H9 (cell line): ENCODE results near the gene ADM. TPM values are rescaled to one million over a fixed set of nuclear protein-coding genes. Genes with fewer than 3 reads are reported as not detected.

Experiments used
- DNase-seq: peaks from one replicate; pipeline ENCODE4 v3.0.0-alpha.2; 2017
- H2AFZ ChIP-seq: one replicate; pipeline ENCODE4 v1.6.1; 2013; ENCODE audit warnings: mild to moderate bottlenecking, low read length, control low read depth, moderate library complexity
- H2AK5ac ChIP-seq: 2 replicates; pipeline ENCODE4 v1.6.1; 2013; ENCODE audit warnings: low read length, control low read depth, mixed read lengths; ENCODE audit not compliant: insufficient read length
- H2BK120ac ChIP-seq: one replicate; pipeline ENCODE4 v1.6.1; 2013; ENCODE audit warnings: low read depth, mild to moderate bottlenecking, low read length, control low read depth, inconsistent platforms; ENCODE audit not compliant: poor library complexity, severe bottlenecking
- H2BK12ac ChIP-seq: 2 replicates; pipeline ENCODE4 v1.6.1; 2013; ENCODE audit warnings: low read length, control low read depth, mixed read lengths, low read depth; ENCODE audit not compliant: insufficient read length
- H2BK15ac ChIP-seq: 2 replicates; pipeline ENCODE4 v1.6.1; 2013; ENCODE audit warnings: low read depth, low read length, control low read depth
- H2BK20ac ChIP-seq: one replicate; pipeline ENCODE4 v1.6.1; 2013; ENCODE audit warnings: low read depth, mild to moderate bottlenecking, low read length, control low read depth, inconsistent platforms; ENCODE audit not compliant: poor library complexity, severe bottlenecking
- H2BK5ac ChIP-seq: 2 replicates; pipeline ENCODE4 v1.6.1; 2013; ENCODE audit warnings: low read length, control low read depth, mixed read lengths; ENCODE audit not compliant: insufficient read length
- H3K14ac ChIP-seq: 2 replicates; pipeline ENCODE4 v1.6.1; 2013; ENCODE audit warnings: low read length, control low read depth; ENCODE audit not compliant: insufficient read depth
- H3K18ac ChIP-seq: 2 replicates; pipeline ENCODE4 v1.6.1; 2013; ENCODE audit warnings: low read depth, mild to moderate bottlenecking, mixed read lengths, low read length, control low read depth; ENCODE audit not compliant: insufficient read length
- H3K23ac ChIP-seq: 2 replicates; pipeline ENCODE4 v1.6.1; 2013; ENCODE audit warnings: low read length, control low read depth, mixed read lengths, low read depth; ENCODE audit not compliant: insufficient read length
- H3K23me2 ChIP-seq: 2 replicates; pipeline ENCODE4 v1.6.1; 2013; ENCODE audit warnings: low read depth, mild to moderate bottlenecking, mixed read lengths, low read length, control low read depth; ENCODE audit not compliant: insufficient read length, poor library complexity, severe bottlenecking
- H3K27ac ChIP-seq: 2 replicates; pipeline ENCODE4 v1.5.1; 2013; ENCODE audit warnings: low read length, control low read depth, mixed read lengths, low read depth; ENCODE audit not compliant: insufficient read length
- H3K27me3 ChIP-seq: 2 replicates; pipeline ENCODE4 v1.6.1; 2013; ENCODE audit warnings: low read length, control low read depth, inconsistent platforms; ENCODE audit not compliant: insufficient read depth
- H3K4ac ChIP-seq: 2 replicates; pipeline ENCODE4 v1.6.1; 2013; ENCODE audit warnings: low read depth, mild to moderate bottlenecking, control low read depth, inconsistent platforms, low read length, moderate library complexity
- H3K4me1 ChIP-seq: 2 replicates; pipeline ENCODE4 v1.6.1; 2013; ENCODE audit warnings: low read length, control low read depth, inconsistent platforms; ENCODE audit not compliant: insufficient read depth
- H3K4me2 ChIP-seq: 2 replicates; pipeline ENCODE4 v1.6.1; 2013; ENCODE audit warnings: low read length, control low read depth, mixed read lengths; ENCODE audit not compliant: insufficient read length, insufficient read depth
- H3K56ac ChIP-seq: 2 replicates; pipeline ENCODE4 v1.6.1; 2013; ENCODE audit warnings: low read depth, mild to moderate bottlenecking, mixed read lengths, low read length, control low read depth; ENCODE audit not compliant: insufficient read length
- H3K79me1 ChIP-seq: 2 replicates; pipeline ENCODE4 v1.6.1; 2013; ENCODE audit warnings: low read depth, mild to moderate bottlenecking, moderate library complexity, low read length, control low read depth, inconsistent platforms; ENCODE audit not compliant: insufficient read depth, poor library complexity, severe bottlenecking
- H3K79me2 ChIP-seq: 2 replicates; pipeline ENCODE4 v1.6.1; 2013; ENCODE audit warnings: low read length, control low read depth, inconsistent platforms; ENCODE audit not compliant: insufficient read depth
- H3K9ac ChIP-seq: 2 replicates; pipeline ENCODE4 v1.6.1; 2013; ENCODE audit warnings: low read length, control low read depth, mixed read lengths; ENCODE audit not compliant: insufficient read length; ENCODE audit errors: extremely low read depth
- H3K9me3 ChIP-seq: one replicate; pipeline ENCODE4 v1.6.1; 2013; ENCODE audit warnings: low read depth, low read length, inconsistent platforms; ENCODE audit not compliant: control insufficient read depth
- H3T11ph ChIP-seq: one replicate; pipeline ENCODE4 v1.6.1; 2013; ENCODE audit warnings: mild to moderate bottlenecking, low read length, control low read depth, inconsistent platforms
- H4K20me1 ChIP-seq: one replicate; pipeline ENCODE4 v1.6.1; 2013; ENCODE audit not compliant: control insufficient read depth, insufficient read length, insufficient read depth
- H4K5ac ChIP-seq: 2 replicates; pipeline ENCODE4 v1.6.1; 2013; ENCODE audit warnings: low read depth, mild to moderate bottlenecking, mixed read lengths, low read length, control low read depth; ENCODE audit not compliant: insufficient read length
- H4K8ac ChIP-seq: replicated peaks from 2 replicates; pipeline ENCODE4 v1.6.1; 2013; ENCODE audit warnings: low read length, control low read depth, mixed read lengths, low read depth; ENCODE audit not compliant: insufficient read length
- H4K91ac ChIP-seq: 2 replicates; pipeline ENCODE4 v1.6.1; 2013; ENCODE audit warnings: low read depth, mild to moderate bottlenecking, moderate library complexity, mixed read lengths, low read length, control low read depth; ENCODE audit not compliant: insufficient read length
- H3K27ac Mint-ChIP-seq, 3 experiments: 2 replicates in 2 of 3; 3 replicates in 1 of 3; pipeline ENCODE4 v1.8.0; 2020 to 2021; ENCODE audit warnings: mixed read lengths in 3 of 3, mild to moderate bottlenecking in 1 of 3, moderate library complexity in 1 of 3
- H3K27me3 Mint-ChIP-seq: 2 replicates; pipeline ENCODE4 v1.8.0; 2021; ENCODE audit warnings: low read depth, mild to moderate bottlenecking, moderate library complexity, mixed read lengths
- H3K36me3 Mint-ChIP-seq, 3 experiments: 2 replicates in 2 of 3; 3 replicates in 1 of 3; pipeline ENCODE4 v1.8.0; 2020 to 2021; ENCODE audit warnings: low read depth in 3 of 3, mixed read lengths in 3 of 3; ENCODE audit not compliant: insufficient read depth in 1 of 3
- H3K4me1 Mint-ChIP-seq, 2 experiments: 2 replicates each; pipeline ENCODE4 v1.8.0; 2020; ENCODE audit warnings: mixed read lengths in 2 of 2
- H3K4me3 Mint-ChIP-seq, 2 experiments: 2 replicates in 1 of 2; 3 replicates in 1 of 2; pipeline ENCODE4 v1.8.0; 2020 to 2021; ENCODE audit warnings: mild to moderate bottlenecking in 2 of 2, mixed read lengths in 2 of 2, moderate library complexity in 1 of 2
- H3K9me3 Mint-ChIP-seq, 2 experiments: 2 replicates in 1 of 2; 3 replicates in 1 of 2; pipeline ENCODE4 v1.8.0; 2020; ENCODE audit warnings: mild to moderate bottlenecking in 2 of 2, mixed read lengths in 2 of 2, moderate library complexity in 1 of 2
- CTCF ChIP-seq: fragments of 200-600 bp; sonication (generic); conservative IDR thresholded peaks from 3 replicates; pipeline ENCODE4 v1.8.0; 2021; ENCODE audit warnings: antibody characterized with exemption, mild to moderate bottlenecking
- total RNA-seq: library from RNA; stranded (reverse); gene quantifications from 2 replicates; pipeline ENCODE4 v1.2.1, GENCODE V29; 2021

The ADM gene
- total RNA-seq, 1 experiment from 2014 or later: 99.1 TPM

DNA sequence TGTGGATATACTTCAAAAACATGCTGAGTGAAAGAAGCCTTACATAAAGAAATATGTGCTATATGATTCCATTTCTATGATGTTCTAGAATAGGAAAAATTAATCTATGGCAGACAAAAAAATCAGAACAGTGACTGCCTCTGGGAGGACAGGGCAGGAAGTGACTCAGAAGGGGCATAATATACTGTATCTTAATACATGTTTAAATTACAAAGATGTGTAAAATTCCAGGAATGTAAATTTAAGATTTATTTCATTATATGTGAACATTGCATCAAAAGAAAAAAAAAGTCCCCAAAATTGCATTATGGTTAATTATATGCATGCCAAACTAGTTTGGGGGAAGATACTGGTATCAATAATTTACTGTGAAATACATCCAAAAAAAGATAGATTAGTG, 43.1 kb upstream of the ADM start:
- H2BK12ac ChIP-seq: no peak overlapping the region
- H2BK20ac ChIP-seq: no peak overlapping the region
- H3T11ph ChIP-seq: no peak overlapping the region
- H3K9me3 ChIP-seq: no peaks in the 10 kb centered on the region
- DNase-seq: no peak
- H3K27me3 ChIP-seq: no peaks in the 10 kb centered on the region
- H3K23ac ChIP-seq: no peak overlapping the region
- H3K56ac ChIP-seq: no peak overlapping the region
- no peak overlapping the region for H2BK120ac ChIP-seq
- H3K4me3 Mint-ChIP-seq: no peak overlapping the region
- peaks cover 2% of the 10 kb centered on the region for H3K79me1 ChIP-seq
- peaks cover 0 to 5% (median 0%) of the 10 kb centered on the region in 3 experiments; a peak in 1 of 7 replicates for H3K36me3 Mint-ChIP-seq
- H4K8ac ChIP-seq: no peak overlapping the region
- H3K27ac Mint-ChIP-seq: no peak overlapping the region
- no peaks in the 10 kb centered on the region for H3K4me1 ChIP-seq
- no peak overlapping the region for H4K91ac ChIP-seq
- no peak overlapping the region for H2AK5ac ChIP-seq
- TF ChIP-seq CTCF: no peak
- H3K23me2 ChIP-seq: no peaks in the 10 kb centered on the region
- peaks cover 9 to 12% of the 10 kb centered on the region in 2 experiments for H3K4me1 Mint-ChIP-seq
- H3K14ac ChIP-seq: no peak overlapping the region
- no peak overlapping the region for H3K27ac ChIP-seq
- H2BK15ac ChIP-seq: no peak overlapping the region
- no peaks in the 10 kb centered on the region for H3K27me3 Mint-ChIP-seq
- no peak overlapping the region for H3K9ac ChIP-seq
- no peaks in the 10 kb centered on the region for H3K79me2 ChIP-seq
- H3K4me2 ChIP-seq: no peak overlapping the region
- no peak overlapping the region for H2AFZ ChIP-seq
- no peak overlapping the region for H3K4ac ChIP-seq
- H4K20me1 ChIP-seq: no peaks in the 10 kb centered on the region
- no peak overlapping the region for H2BK5ac ChIP-seq
- no peak overlapping the region for H3K18ac ChIP-seq
- no peaks in the 10 kb centered on the region for H3K9me3 Mint-ChIP-seq
- no peak overlapping the region for H4K5ac ChIP-seq
